NCI-H345 treated with DMSO at 0.1 percent for 48 hours (cell line): ENCODE measurements around the gene TIMM23.

ENCODE experiments used
- DNase-seq: peaks from one replicate; lab custom pipeline; 2025; ENCODE audit not compliant: unreplicated experiment; lab: John Stamatoyannopoulos, UW

The TIMM23 gene

GRCh38 chr10:46052057-46052790, 79.9 kb downstream of the TIMM23 start:
- no peak for DNase-seq

GRCh38 chr10:46052791-46053375, 80.6 kb downstream of the TIMM23 start:
- no peak for DNase-seq
